K562 (cell line): ENCODE measurements around the gene LRRC61. TPM values are rescaled to one million over a fixed set of nuclear protein-coding genes. Genes with fewer than 3 reads are reported as not detected.

ENCODE experiments used
- C11orf30 ChIP-seq: fragments of 450-650 bp; IDR thresholded peaks from 2 replicates; pipeline ENCODE4 v1.6.1; 2016; ENCODE audit warnings: low read depth, mild to moderate bottlenecking
- CC2D1A ChIP-seq: fragments of 450-650 bp; IDR thresholded peaks from 2 replicates; pipeline ENCODE4 v1.6.1; 2017; ENCODE audit warnings: mild to moderate bottlenecking
- MAFF ChIP-seq: IDR thresholded peaks from 2 replicates; pipeline ENCODE4 v1.6.1; 2012; ENCODE audit warnings: low read length, improper control_type of control experiment
- PPARD ChIP-seq: fragments of 250-450 bp; sonication (Bioruptor Pico); IDR thresholded peaks from 2 replicates; pipeline ENCODE4 v1.8.0; 2022; ENCODE audit warnings: inconsistent platforms, mild to moderate bottlenecking, moderate library complexity
- RBM39 ChIP-seq: fragments of 200-400 bp; formaldehyde crosslinking; optimal IDR thresholded peaks from 2 replicates; pipeline ENCODE3; 2018; ENCODE audit warnings: low read depth, low read length
- TAF15 ChIP-seq: fragments of 200-400 bp; formaldehyde crosslinking; IDR thresholded peaks from 2 replicates; pipeline ENCODE4 v1.6.1; 2017; ENCODE audit warnings: mild to moderate bottlenecking, low read depth, low read length, moderate library complexity
- TBL1XR1 ChIP-seq, 2 experiments: IDR thresholded peaks; 2 replicates each; pipeline ENCODE4 v1.6.1; 2012; ENCODE audit warnings: improper control_type of control experiment in 2 of 2, low read length in 2 of 2, mild to moderate bottlenecking in 1 of 2
- U2AF1 ChIP-seq: fragments of 200-400 bp; formaldehyde crosslinking; optimal IDR thresholded peaks from 2 replicates; pipeline ENCODE3; 2017; ENCODE audit warnings: mild to moderate bottlenecking, low read depth, low read length, moderate library complexity
- ZNF217 ChIP-seq: sonication (generic); formaldehyde crosslinking; IDR thresholded peaks from 2 replicates; pipeline ENCODE4 v1.8.0; 2022; ENCODE audit warnings: mild to moderate bottlenecking, missing genetic modification reagents
- polyA plus RNA-seq, 8 experiments: library from polyadenylated mRNA; depleted of rRNA in 4 of 8; stranded (reverse) in 5 of 8; unstranded in 3 of 8; fragments of >200 nt; fragmentation: Nextera tagmentation in 2 of 8; fragmentation: Illumina TruSeq in 1 of 8; extraction: Ambion mirVana in 2 of 8; extraction: Trizol in 1 of 8; gene quantifications; 2 replicates each; pipeline versions ENCODE4 v1.2.1 to v1.2.3, GENCODE V29; 2011 to 2014; ENCODE audit warnings: inconsistent platforms in 1 of 8, missing spikeins in 1 of 8
- total RNA-seq, 7 experiments: library from RNA; depleted of rRNA in 6 of 7; stranded (reverse); fragments of >200 nt in 6 of 7; fragmentation: Illumina TruSeq in 2 of 7; extraction: Trizol in 2 of 7; gene quantifications; 2 replicates each; pipeline versions ENCODE4 v1.2.1 to v1.2.3, GENCODE V29; 2011 to 2021; ENCODE audit warnings: low replicate concordance in 1 of 7
- TF ChIP-seq, protein P1 (sequence below): IDR thresholded peaks from 2 replicates; pipeline ENCODE4 v1.6.1; 2012; ENCODE audit warnings: low read depth, low read length, improper control_type of control experiment, borderline replicate concordance
- TF ChIP-seq, protein P2 (sequence below): fragments of 250-450 bp; sonication (Bioruptor Pico); IDR thresholded peaks from 2 replicates; pipeline ENCODE4 v1.4.0; 2020
- TF ChIP-seq, protein P3 (sequence below), 2 experiments: fragments of 450-650 bp in 1 of 2; IDR thresholded peaks; 2 replicates each; pipeline ENCODE4 v1.6.1; 2011 to 2017; ENCODE audit warnings: low read depth in 2 of 2, antibody characterized with exemption in 1 of 2, borderline replicate concordance in 1 of 2, low read length in 1 of 2, mild to moderate bottlenecking in 1 of 2, mixed read lengths in 1 of 2; ENCODE audit not compliant: control insufficient read depth in 1 of 2
- TF ChIP-seq, protein P4 (sequence below): fragments of 450-650 bp; formaldehyde crosslinking; IDR thresholded peaks from 2 replicates; pipeline ENCODE4 v1.4.0; 2020; ENCODE audit warnings: mild to moderate bottlenecking, moderate library complexity
- TF ChIP-seq, protein P5 (sequence below): conservative IDR thresholded peaks from 2 replicates; pipeline ENCODE4 v1.6.1; 2011; ENCODE audit warnings: low read depth, mild to moderate bottlenecking, low read length; ENCODE audit not compliant: control insufficient read depth
- TF ChIP-seq, protein P6 (sequence below): fragments of 200-800 bp; sonication (Bioruptor generic); IDR thresholded peaks from 2 replicates; pipeline ENCODE4 v1.6.1; 2017; ENCODE audit warnings: missing genetic modification characterization, missing compliant biosample characterization

LRRC61 gene
- total and polyA plus RNA-seq, 9 of the 15 experiments (the other 6 are each of a cell fraction or from before 2014, with no cell fraction given), result 1.3 to 55.2 (median 35.2) TPM

DNA sequence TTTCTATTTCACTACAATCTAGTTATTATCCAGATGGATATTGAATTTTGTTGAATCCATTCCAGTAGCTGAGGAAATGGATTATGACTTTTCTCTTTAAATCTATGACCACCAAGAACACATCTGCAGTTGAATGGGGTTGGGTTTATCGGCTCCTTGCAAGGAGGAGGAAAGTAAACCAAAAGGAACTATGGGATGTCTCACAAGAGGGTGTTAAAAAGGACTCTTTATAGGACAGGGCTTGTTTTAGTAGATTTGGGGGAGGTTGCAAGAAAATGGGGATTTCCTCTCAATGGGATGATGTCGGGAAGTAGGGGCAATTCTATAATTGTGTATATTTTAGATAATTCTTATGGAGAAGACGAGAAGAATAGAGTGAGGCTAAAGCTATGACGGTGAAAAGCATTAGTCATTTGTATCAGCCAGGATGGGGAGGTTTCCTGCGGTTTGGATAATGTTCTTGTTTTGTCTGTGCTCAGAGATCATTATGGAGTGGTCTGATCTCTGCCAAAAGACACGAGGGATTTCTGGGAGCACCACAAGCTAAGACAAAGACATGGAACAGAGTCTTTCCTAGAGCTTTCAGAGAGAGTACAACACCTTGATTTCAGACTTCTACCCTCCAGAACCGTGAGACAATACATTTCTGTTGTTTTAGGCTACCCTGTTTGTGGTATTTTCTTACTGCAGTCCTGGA lies 5.3 kb upstream of the LRRC61 start (continued):
- TF ChIP-seq RBM39 (no peak), C11orf30 (peak; percentile 69), TAF15 (no peak), U2AF1 (no peak), PPARD (CRISPR knock-in tag) (no peak), TBL1XR1 (IDR thresholded peaks at IDR 0.05; ENCODE audit: low read length in 2 of 2) (peak; percentile 66 to 99; a peak in 3 of 4 replicates), CC2D1A (0 out of 2 replicates have a peak, but pooled peaks have one; percentile 35), MAFF (no peak), ZNF217 (no peak)
- TF ChIP-seq, protein P1, sequence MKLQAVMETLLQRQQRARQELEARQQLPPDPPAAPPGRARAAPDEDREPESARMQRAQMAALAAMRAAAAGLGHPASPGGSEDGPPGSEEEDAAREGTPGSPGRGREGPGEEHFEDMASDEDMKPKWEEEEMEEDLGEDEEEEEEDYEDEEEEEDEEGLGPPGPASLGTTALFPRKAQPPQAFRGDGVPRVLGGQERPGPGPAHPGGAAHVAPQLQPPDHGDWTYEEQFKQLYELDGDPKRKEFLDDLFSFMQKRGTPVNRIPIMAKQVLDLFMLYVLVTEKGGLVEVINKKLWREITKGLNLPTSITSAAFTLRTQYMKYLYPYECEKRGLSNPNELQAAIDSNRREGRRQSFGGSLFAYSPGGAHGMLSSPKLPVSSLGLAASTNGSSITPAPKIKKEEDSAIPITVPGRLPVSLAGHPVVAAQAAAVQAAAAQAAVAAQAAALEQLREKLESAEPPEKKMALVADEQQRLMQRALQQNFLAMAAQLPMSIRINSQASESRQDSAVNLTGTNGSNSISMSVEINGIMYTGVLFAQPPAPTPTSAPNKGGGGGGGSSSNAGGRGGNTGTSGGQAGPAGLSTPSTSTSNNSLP, result no peak
- TF ChIP-seq, protein P2, sequence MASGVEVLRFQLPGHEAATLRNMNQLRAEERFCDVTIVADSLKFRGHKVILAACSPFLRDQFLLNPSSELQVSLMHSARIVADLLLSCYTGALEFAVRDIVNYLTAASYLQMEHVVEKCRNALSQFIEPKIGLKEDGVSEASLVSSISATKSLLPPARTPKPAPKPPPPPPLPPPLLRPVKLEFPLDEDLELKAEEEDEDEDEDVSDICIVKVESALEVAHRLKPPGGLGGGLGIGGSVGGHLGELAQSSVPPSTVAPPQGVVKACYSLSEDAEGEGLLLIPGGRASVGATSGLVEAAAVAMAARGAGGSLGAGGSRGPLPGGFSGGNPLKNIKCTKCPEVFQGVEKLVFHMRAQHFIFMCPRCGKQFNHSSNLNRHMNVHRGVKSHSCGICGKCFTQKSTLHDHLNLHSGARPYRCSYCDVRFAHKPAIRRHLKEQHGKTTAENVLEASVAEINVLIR (CRISPR knock-in tag), result peak; percentile 39; the same call in 1 of the 2 replicates
- TF ChIP-seq, protein P3, sequence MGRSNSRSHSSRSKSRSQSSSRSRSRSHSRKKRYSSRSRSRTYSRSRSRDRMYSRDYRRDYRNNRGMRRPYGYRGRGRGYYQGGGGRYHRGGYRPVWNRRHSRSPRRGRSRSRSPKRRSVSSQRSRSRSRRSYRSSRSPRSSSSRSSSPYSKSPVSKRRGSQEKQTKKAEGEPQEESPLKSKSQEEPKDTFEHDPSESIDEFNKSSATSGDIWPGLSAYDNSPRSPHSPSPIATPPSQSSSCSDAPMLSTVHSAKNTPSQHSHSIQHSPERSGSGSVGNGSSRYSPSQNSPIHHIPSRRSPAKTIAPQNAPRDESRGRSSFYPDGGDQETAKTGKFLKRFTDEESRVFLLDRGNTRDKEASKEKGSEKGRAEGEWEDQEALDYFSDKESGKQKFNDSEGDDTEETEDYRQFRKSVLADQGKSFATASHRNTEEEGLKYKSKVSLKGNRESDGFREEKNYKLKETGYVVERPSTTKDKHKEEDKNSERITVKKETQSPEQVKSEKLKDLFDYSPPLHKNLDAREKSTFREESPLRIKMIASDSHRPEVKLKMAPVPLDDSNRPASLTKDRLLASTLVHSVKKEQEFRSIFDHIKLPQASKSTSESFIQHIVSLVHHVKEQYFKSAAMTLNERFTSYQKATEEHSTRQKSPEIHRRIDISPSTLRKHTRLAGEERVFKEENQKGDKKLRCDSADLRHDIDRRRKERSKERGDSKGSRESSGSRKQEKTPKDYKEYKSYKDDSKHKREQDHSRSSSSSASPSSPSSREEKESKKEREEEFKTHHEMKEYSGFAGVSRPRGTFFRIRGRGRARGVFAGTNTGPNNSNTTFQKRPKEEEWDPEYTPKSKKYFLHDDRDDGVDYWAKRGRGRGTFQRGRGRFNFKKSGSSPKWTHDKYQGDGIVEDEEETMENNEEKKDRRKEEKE (IDR thresholded peaks at IDR 0.05; ENCODE audit: borderline replicate concordance in 1 of 2, control insufficient read depth in 1 of 2, low read depth in 2 of 2, low read length in 1 of 2), result no peak
- TF ChIP-seq, protein P4, sequence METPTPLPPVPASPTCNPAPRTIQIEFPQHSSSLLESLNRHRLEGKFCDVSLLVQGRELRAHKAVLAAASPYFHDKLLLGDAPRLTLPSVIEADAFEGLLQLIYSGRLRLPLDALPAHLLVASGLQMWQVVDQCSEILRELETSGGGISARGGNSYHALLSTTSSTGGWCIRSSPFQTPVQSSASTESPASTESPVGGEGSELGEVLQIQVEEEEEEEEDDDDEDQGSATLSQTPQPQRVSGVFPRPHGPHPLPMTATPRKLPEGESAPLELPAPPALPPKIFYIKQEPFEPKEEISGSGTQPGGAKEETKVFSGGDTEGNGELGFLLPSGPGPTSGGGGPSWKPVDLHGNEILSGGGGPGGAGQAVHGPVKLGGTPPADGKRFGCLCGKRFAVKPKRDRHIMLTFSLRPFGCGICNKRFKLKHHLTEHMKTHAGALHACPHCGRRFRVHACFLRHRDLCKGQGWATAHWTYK (CRISPR knock-in tag), result peak; percentile 70; the same call in 1 of the 2 replicates
- TF ChIP-seq, protein P5, sequence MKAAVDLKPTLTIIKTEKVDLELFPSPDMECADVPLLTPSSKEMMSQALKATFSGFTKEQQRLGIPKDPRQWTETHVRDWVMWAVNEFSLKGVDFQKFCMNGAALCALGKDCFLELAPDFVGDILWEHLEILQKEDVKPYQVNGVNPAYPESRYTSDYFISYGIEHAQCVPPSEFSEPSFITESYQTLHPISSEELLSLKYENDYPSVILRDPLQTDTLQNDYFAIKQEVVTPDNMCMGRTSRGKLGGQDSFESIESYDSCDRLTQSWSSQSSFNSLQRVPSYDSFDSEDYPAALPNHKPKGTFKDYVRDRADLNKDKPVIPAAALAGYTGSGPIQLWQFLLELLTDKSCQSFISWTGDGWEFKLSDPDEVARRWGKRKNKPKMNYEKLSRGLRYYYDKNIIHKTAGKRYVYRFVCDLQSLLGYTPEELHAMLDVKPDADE, result no peak
- TF ChIP-seq, protein P6, sequence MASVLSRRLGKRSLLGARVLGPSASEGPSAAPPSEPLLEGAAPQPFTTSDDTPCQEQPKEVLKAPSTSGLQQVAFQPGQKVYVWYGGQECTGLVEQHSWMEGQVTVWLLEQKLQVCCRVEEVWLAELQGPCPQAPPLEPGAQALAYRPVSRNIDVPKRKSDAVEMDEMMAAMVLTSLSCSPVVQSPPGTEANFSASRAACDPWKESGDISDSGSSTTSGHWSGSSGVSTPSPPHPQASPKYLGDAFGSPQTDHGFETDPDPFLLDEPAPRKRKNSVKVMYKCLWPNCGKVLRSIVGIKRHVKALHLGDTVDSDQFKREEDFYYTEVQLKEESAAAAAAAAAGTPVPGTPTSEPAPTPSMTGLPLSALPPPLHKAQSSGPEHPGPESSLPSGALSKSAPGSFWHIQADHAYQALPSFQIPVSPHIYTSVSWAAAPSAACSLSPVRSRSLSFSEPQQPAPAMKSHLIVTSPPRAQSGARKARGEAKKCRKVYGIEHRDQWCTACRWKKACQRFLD (CRISPR knock-in tag), result peak; percentile 87
